Nephron (organoid): ENCODE data around the gene FAM90A1.
"Not testable (repeated sequence)": the region's sequence is repeated elsewhere in the genome, so short reads cannot be mapped to it uniquely, and the experiment has no call there.

Experiments
- H3K27ac Mint-ChIP-seq, 3 experiments: 2 replicates each; pipeline ENCODE4 v1.8.0; 2020; ENCODE audit warnings: mixed read lengths in 3 of 3, mild to moderate bottlenecking in 2 of 3, moderate library complexity in 1 of 3
- H3K27me3 Mint-ChIP-seq: 2 replicates; pipeline ENCODE4 v1.8.0; 2021; ENCODE audit warnings: low read depth, mild to moderate bottlenecking, moderate library complexity, mixed read lengths
- H3K36me3 Mint-ChIP-seq: 2 replicates; pipeline ENCODE4 v1.8.0; 2020; ENCODE audit warnings: low read depth, mixed read lengths
- H3K4me1 Mint-ChIP-seq: 2 replicates; pipeline ENCODE4 v1.8.0; 2020; ENCODE audit warnings: mixed read lengths
- H3K4me3 Mint-ChIP-seq, 3 experiments: 2 replicates each; pipeline ENCODE4 v1.8.0; 2020; ENCODE audit warnings: mild to moderate bottlenecking in 3 of 3, mixed read lengths in 3 of 3, moderate library complexity in 2 of 3
- H3K9me3 Mint-ChIP-seq: 2 replicates; pipeline ENCODE4 v1.8.0; 2020; ENCODE audit warnings: mixed read lengths
- CTCF ChIP-seq, 3 experiments: fragments of 200-600 bp; sonication (generic); IDR thresholded peaks; one replicate each; pipeline ENCODE4 v1.5.0; 2021; ENCODE audit warnings: antibody characterized with exemption in 3 of 3; ENCODE audit not compliant: unreplicated experiment in 3 of 3

The FAM90A1 gene

GRCh38 chr12:8240340-8241114 is 13.1 kb upstream of the FAM90A1 start:
- not testable (repeated sequence) for H3K27me3 Mint-ChIP-seq
- peak overlapping the region; percentile 51 to 95 (median 95) for H3K4me3 Mint-ChIP-seq

GRCh38 chr12:8237031-8237430 is 9.6 kb upstream of the FAM90A1 start:
- H3K9me3 Mint-ChIP-seq, H3K4me3 Mint-ChIP-seq, H3K36me3 Mint-ChIP-seq, H3K27me3 Mint-ChIP-seq, H3K27ac Mint-ChIP-seq: not testable (repeated sequence)
- peaks cover 10% of the 10 kb centered on the region for H3K4me1 Mint-ChIP-seq

More at GRCh38 chr12:8240340-8241114, 13.1 kb upstream of the FAM90A1 start:
- H3K27ac Mint-ChIP-seq, H3K9me3 Mint-ChIP-seq, H3K36me3 Mint-ChIP-seq: not testable (repeated sequence)
- H3K4me1 Mint-ChIP-seq = peaks cover 10% of the 10 kb centered on the region

GRCh38 chr12:8235316-8236157 is 8.1 kb upstream of the FAM90A1 start:
- peaks cover 14% of the 10 kb centered on the region for H3K4me1 Mint-ChIP-seq
- H3K4me3 Mint-ChIP-seq, H3K9me3 Mint-ChIP-seq, H3K36me3 Mint-ChIP-seq, H3K27me3 Mint-ChIP-seq, H3K27ac Mint-ChIP-seq: not testable (repeated sequence)

- H3K4me1 Mint-ChIP-seq = peaks cover 14% of the 10 kb centered on the region
- not testable (repeated sequence) for H3K36me3 Mint-ChIP-seq, H3K9me3 Mint-ChIP-seq, H3K27ac Mint-ChIP-seq, H3K27me3 Mint-ChIP-seq, H3K4me3 Mint-ChIP-seq
Measured at GRCh38 chr12:8234746-8235145, 7.3 kb upstream of the FAM90A1 start.

GRCh38 chr12:8233935-8234495 is 6.6 kb upstream of the FAM90A1 start:
- peaks cover 14% of the 10 kb centered on the region for H3K4me1 Mint-ChIP-seq
- not testable (repeated sequence) for H3K4me3 Mint-ChIP-seq, H3K27ac Mint-ChIP-seq, H3K36me3 Mint-ChIP-seq, H3K27me3 Mint-ChIP-seq, H3K9me3 Mint-ChIP-seq

- H3K4me1 Mint-ChIP-seq = peaks cover 14% of the 10 kb centered on the region
- not testable (repeated sequence) for H3K27ac Mint-ChIP-seq, H3K4me3 Mint-ChIP-seq
Measured at GRCh38 chr12:8233300-8233855, 6.0 kb upstream of the FAM90A1 start.

GRCh38 chr12:8231666-8232608 is 4.5 kb upstream of the FAM90A1 start:
- H3K4me3 Mint-ChIP-seq, H3K27me3 Mint-ChIP-seq, H3K27ac Mint-ChIP-seq, H3K4me1 Mint-ChIP-seq, H3K9me3 Mint-ChIP-seq, H3K36me3 Mint-ChIP-seq: not testable (repeated sequence)
- TF ChIP-seq CTCF (IDR thresholded peaks at IDR 0.05; ENCODE audit: unreplicated experiment in 3 of 3) = peak; percentile 54 to 73 (median 65)

More at GRCh38 chr12:8233300-8233855, 6.0 kb upstream of the FAM90A1 start:
- not testable (repeated sequence) for H3K36me3 Mint-ChIP-seq, H3K27me3 Mint-ChIP-seq, H3K9me3 Mint-ChIP-seq

- not testable (repeated sequence) for H3K4me1 Mint-ChIP-seq
Measured at GRCh38 chr12:8231049-8231448, 3.6 kb upstream of the FAM90A1 start.

GRCh38 chr12:8229486-8229885 is 2.1 kb upstream of the FAM90A1 start:
- not testable (repeated sequence) for H3K27ac Mint-ChIP-seq, H3K36me3 Mint-ChIP-seq, H3K4me1 Mint-ChIP-seq, H3K27me3 Mint-ChIP-seq, H3K4me3 Mint-ChIP-seq
- peaks cover 13% of the 10 kb centered on the region for H3K9me3 Mint-ChIP-seq

More at GRCh38 chr12:8231049-8231448, 3.6 kb upstream of the FAM90A1 start:
- H3K36me3 Mint-ChIP-seq, H3K27ac Mint-ChIP-seq, H3K27me3 Mint-ChIP-seq, H3K9me3 Mint-ChIP-seq, H3K4me3 Mint-ChIP-seq: not testable (repeated sequence)

GRCh38 chr12:8228607-8229006 is 1.2 kb upstream of the FAM90A1 start:
- peaks cover 17% of the 10 kb centered on the region for H3K9me3 Mint-ChIP-seq
- not testable (repeated sequence) for H3K36me3 Mint-ChIP-seq, H3K4me1 Mint-ChIP-seq, H3K4me3 Mint-ChIP-seq, H3K27me3 Mint-ChIP-seq, H3K27ac Mint-ChIP-seq

- H3K36me3 Mint-ChIP-seq, H3K27me3 Mint-ChIP-seq, H3K4me1 Mint-ChIP-seq, H3K27ac Mint-ChIP-seq, H3K4me3 Mint-ChIP-seq: not testable (repeated sequence)
- H3K9me3 Mint-ChIP-seq = peaks cover 20% of the 10 kb centered on the region
Measured at GRCh38 chr12:8227732-8228077, 287 bp upstream of the FAM90A1 start.
